NT2/D1 (cell line): ENCODE measurements around the gene ACTL10.

Experiments used
- SUZ12 ChIP-seq: IDR thresholded peaks from 2 replicates; pipeline ENCODE4 v1.6.1; 2011; ENCODE audit not compliant: insufficient read length, insufficient read depth; ENCODE audit errors: extremely low read depth
- YY1 ChIP-seq: IDR thresholded peaks from 2 replicates; pipeline ENCODE4 v1.6.1; 2011; ENCODE audit not compliant: insufficient read length, insufficient read depth
- ZNF274 ChIP-seq: IDR thresholded peaks from 2 replicates; pipeline ENCODE4 v1.6.1; 2011; ENCODE audit warnings: mild to moderate bottlenecking, low read depth, low read length

- TF ChIP-seq YY1, result no peak
- TF ChIP-seq ZNF274, result no peak
- no peak for TF ChIP-seq SUZ12
Observed at GRCh38 chr20:33651562-33652048, 15.1 kb upstream of the ACTL10 start.
